Sigmoid colon (tissue), 7 donors: Measurements from ENCODE around the gene ACAT2. TPM values are rescaled to one million over a fixed set of nuclear protein-coding genes. Genes with fewer than 3 reads are reported as not detected.

Experiments used
- DNase-seq: peaks from one replicate; pipeline ENCODE4 v3.0.0-alpha.2; 2019
- H3K27ac ChIP-seq, 4 donors: fragments of 200-600 bp; sonication (generic); one replicate each; pipeline ENCODE4 v1.5.1; 2016 to 2019; ENCODE audit warnings: mild to moderate bottlenecking in 1 of 4
- H3K27me3 ChIP-seq, 3 donors: fragments of 200-600 bp; sonication (generic); one replicate each; pipeline ENCODE4 v1.5.1; 2019; ENCODE audit warnings: mild to moderate bottlenecking in 1 of 3
- H3K36me3 ChIP-seq, 4 donors: fragments of 200-600 bp; sonication (generic); one replicate each; pipeline ENCODE4 v1.5.1; 2016 to 2019
- H3K4me1 ChIP-seq, 4 donors: fragments of 200-600 bp; sonication (generic); one replicate each; pipeline ENCODE4 v1.5.1; 2017 to 2019
- H3K4me3 ChIP-seq, 4 donors: fragments of 200-600 bp; sonication (generic); one replicate each; pipeline ENCODE4 v1.5.1; 2017 to 2019; ENCODE audit warnings: mild to moderate bottlenecking in 2 of 4, moderate library complexity in 1 of 4
- H3K9me3 ChIP-seq, 4 donors: fragments of 200-600 bp in 3 of 4; sonication (generic) in 3 of 4; one replicate each; pipeline versions ENCODE4 v1.5.1 to v1.6.1; 2013 to 2019
- EP300 ChIP-seq, 4 donors: sonication (generic); formaldehyde crosslinking; IDR thresholded peaks; one replicate each; pipeline ENCODE4 v1.6.1; 2017; ENCODE audit warnings: antibody characterized with exemption in 4 of 4
- POLR2A ChIP-seq, 2 donors: fragments of 450-650 bp; IDR thresholded peaks; one replicate each; pipeline ENCODE4 v1.6.1; 2016; ENCODE audit warnings: antibody characterized with exemption in 2 of 2, mild to moderate bottlenecking in 2 of 2, moderate library complexity in 2 of 2
- POLR2AphosphoS5 ChIP-seq, 4 donors: sonication (generic); formaldehyde crosslinking; IDR thresholded peaks; one replicate each; pipeline ENCODE4 v1.6.1; 2017; ENCODE audit warnings: antibody characterized with exemption in 4 of 4
- WGBS, 2 donors: extraction: QIAGEN DNeasy Blood & Tissue Kit; methylation state at CpG; one replicate each; pipeline ENCODE4 v1.1.7; 2013; 5-methylcytosine and 5-hydroxymethylcytosine counted together
- intact Hi-C: fragments of 100-400 bp; cut with DNase I; formaldehyde crosslinking; loops from one replicate; pipeline ENCODE4 v1.15.1; 2023
- polyA plus RNA-seq, 3 donors: library from polyadenylated mRNA; stranded (reverse); fragments of 200-250 nt; gene quantifications; one replicate each; pipeline ENCODE4 v1.2.3, GENCODE V29; 2013
- total RNA-seq, 4 donors: library from RNA; depleted of rRNA; stranded (reverse); fragments of >200 nt; gene quantifications; one replicate each; pipeline ENCODE4 v1.1.0, GENCODE V29; 2016
- TF ChIP-seq, protein P1 (sequence below), 4 experiments: fragments of 450-650 bp in 3 of 4; fragments of 200-600 bp in 1 of 4; IDR thresholded peaks; one replicate each; pipeline ENCODE4 v1.5.1; 2016 to 2019; ENCODE audit warnings: antibody characterized with exemption in 4 of 4, mild to moderate bottlenecking in 3 of 4, moderate library complexity in 2 of 4
- donor health status: healthy with polysubstance abuse.
- donor health status: Bipolar disorder and iron deficiency.
- donor health status: healthy.

ACAT2 gene
- total and polyA plus RNA-seq, 7 donors = 4.1 to 85.1 (median 12.1) TPM

- intact Hi-C loops = loop anchor here (1.0 kb wide), 2 partner anchors 31 to 67 kb away; partner anchors contain the start of gene SOD2
- 70 to 71% methylated on average over 3 of the region's 3 CpGs for WGBS, 2 donors
- TF ChIP-seq EP300 (IDR thresholded peaks at IDR 0.05) = no peak
- TF ChIP-seq POLR2A (IDR thresholded peaks at IDR 0.05) = no peak
- TF ChIP-seq, protein P1, sequence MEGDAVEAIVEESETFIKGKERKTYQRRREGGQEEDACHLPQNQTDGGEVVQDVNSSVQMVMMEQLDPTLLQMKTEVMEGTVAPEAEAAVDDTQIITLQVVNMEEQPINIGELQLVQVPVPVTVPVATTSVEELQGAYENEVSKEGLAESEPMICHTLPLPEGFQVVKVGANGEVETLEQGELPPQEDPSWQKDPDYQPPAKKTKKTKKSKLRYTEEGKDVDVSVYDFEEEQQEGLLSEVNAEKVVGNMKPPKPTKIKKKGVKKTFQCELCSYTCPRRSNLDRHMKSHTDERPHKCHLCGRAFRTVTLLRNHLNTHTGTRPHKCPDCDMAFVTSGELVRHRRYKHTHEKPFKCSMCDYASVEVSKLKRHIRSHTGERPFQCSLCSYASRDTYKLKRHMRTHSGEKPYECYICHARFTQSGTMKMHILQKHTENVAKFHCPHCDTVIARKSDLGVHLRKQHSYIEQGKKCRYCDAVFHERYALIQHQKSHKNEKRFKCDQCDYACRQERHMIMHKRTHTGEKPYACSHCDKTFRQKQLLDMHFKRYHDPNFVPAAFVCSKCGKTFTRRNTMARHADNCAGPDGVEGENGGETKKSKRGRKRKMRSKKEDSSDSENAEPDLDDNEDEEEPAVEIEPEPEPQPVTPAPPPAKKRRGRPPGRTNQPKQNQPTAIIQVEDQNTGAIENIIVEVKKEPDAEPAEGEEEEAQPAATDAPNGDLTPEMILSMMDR (IDR thresholded peaks at IDR 0.05) = no peak
- TF ChIP-seq POLR2AphosphoS5 (IDR thresholded peaks at IDR 0.05) = no peak
These were observed 1.2 kb upstream of the ACAT2 start for GRCh38 chr6:159760602-159761057.

GRCh38 chr6:159761129-159761872, 544 bp upstream of the ACAT2 start:
- peak; percentile 75 for DNase-seq
- H3K27ac ChIP-seq = peak overlapping the region; percentile 98 to 100 (median 100)
- H3K4me1 ChIP-seq = peaks cover 0 to 20% (median 12%) of the 10 kb centered on the region in 4 donors
- H3K4me3 ChIP-seq = peak overlapping the region; percentile 74 to 99 (median 92)
- 5 to 10% methylated on average over 45 of the region's 45 CpGs for WGBS, 2 donors
- H3K27me3 ChIP-seq = no peaks in the 10 kb centered on the region
- intact Hi-C loops = loop anchor here (1.0 kb wide), 2 partner anchors 32 to 68 kb away; partner anchors contain the start of gene SOD2
- no peaks in the 10 kb centered on the region for H3K9me3 ChIP-seq
- TF ChIP-seq, protein P1 (IDR thresholded peaks at IDR 0.05) = no peak
- TF ChIP-seq POLR2A (IDR thresholded peaks at IDR 0.05) (no peak), EP300 (IDR thresholded peaks at IDR 0.05) (no peak), POLR2AphosphoS5 (IDR thresholded peaks at IDR 0.05) (peak in 1 of 4 donors; percentile 63)
- peaks cover 0 to 36% (median 2%) of the 10 kb centered on the region in 4 donors for H3K36me3 ChIP-seq

More at GRCh38 chr6:159760602-159761057, 1.2 kb upstream of the ACAT2 start:
- no peak for DNase-seq
- Histone ChIP-seq H3K27ac (peak overlapping the region; percentile 98 to 100 (median 100)), H3K9me3 (no peaks in the 10 kb centered on the region), H3K4me1 (peaks cover 0 to 20% (median 12%) of the 10 kb centered on the region in 4 donors), H3K27me3 (no peaks in the 10 kb centered on the region), H3K36me3 (peaks cover 0 to 43% (median 5%) of the 10 kb centered on the region in 4 donors), H3K4me3 (peak overlapping the region in 2 of 4 donors; percentile 98 to 99)

DNA sequence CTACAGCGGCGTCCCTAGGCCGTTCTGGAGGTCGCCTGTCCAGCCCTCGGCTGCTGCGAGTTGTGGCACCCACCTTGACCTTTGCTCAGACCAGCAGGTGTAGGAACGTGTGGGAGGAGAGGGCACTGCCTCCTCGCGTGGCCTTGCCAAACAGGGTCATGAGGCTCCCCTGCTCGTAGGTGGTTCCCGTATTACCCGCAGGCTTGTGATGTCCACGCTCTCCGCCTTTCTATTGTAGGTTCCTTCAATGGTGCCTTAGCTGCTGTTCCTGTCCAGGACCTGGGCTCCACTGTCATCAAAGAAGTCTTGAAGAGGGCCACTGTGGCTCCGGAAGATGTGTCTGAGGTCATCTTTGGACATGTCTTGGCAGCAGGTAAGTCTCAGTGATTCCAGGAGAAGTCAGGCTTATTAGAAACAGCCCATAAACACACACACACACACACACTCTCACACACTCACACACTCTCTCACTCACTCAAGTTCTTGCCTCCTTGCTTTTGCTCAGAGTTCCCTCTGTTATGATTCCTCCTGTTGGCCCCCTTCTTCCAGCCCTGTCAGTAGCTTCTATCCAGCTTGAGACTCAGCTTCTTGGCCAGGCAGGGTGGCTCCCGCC, 942 bp downstream of the ACAT2 start:
- Histone ChIP-seq H3K4me1 (peaks cover 0 to 20% (median 12%) of the 10 kb centered on the region in 4 donors), H3K36me3 (peaks cover 0 to 31% (median 3%) of the 10 kb centered on the region in 4 donors), H3K4me3 (peak overlapping the region; percentile 74 to 99 (median 92)), H3K9me3 (no peaks in the 10 kb centered on the region), H3K27ac (peak overlapping the region; percentile 98 to 100 (median 100)), H3K27me3 (no peaks in the 10 kb centered on the region)
- peak; percentile 73 for DNase-seq
- WGBS, 2 donors = 9 to 16% methylated on average over 16 of the region's 16 CpGs
- no peak for TF ChIP-seq POLR2AphosphoS5 (IDR thresholded peaks at IDR 0.05)
- TF ChIP-seq, protein P1 (IDR thresholded peaks at IDR 0.05) = no peak
- intact Hi-C loops = loop anchor here (2.0 kb wide), 1 partner anchor 26 kb away; the partner anchor contains the start of gene TCP1

DNA sequence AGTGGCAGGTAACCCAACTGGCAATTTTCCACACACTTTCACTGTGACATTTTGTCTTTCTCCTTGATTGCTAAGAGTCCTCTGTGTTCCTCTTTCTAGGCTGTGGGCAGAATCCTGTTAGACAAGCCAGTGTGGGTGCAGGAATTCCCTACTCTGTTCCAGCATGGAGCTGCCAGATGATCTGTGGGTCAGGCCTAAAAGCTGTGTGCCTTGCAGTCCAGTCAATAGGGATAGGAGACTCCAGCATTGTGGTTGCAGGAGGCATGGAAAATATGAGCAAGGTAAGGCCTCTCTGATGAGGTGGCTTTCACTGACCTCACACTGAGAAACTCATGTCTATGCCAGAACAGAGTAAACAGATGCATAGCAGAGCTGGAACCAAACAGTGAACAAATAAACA, 5.1 kb downstream of the ACAT2 start:
- peaks cover 0 to 9% (median 8%) of the 10 kb centered on the region in 4 donors for H3K4me1 ChIP-seq
- H3K27ac ChIP-seq = no peak overlapping the region
- DNase-seq = no peak
- TF ChIP-seq, protein P1 (IDR thresholded peaks at IDR 0.05) = no peak
- TF ChIP-seq EP300 (IDR thresholded peaks at IDR 0.05) (no peak), POLR2A (IDR thresholded peaks at IDR 0.05) (no peak), POLR2AphosphoS5 (IDR thresholded peaks at IDR 0.05) (no peak)
- intact Hi-C loops = no loop called here
- H3K36me3 ChIP-seq = peaks cover 0 to 42% (median 7%) of the 10 kb centered on the region in 4 donors
- H3K9me3 ChIP-seq = no peaks in the 10 kb centered on the region
- H3K27me3 ChIP-seq = no peaks in the 10 kb centered on the region
- H3K4me3 ChIP-seq = no peak overlapping the region
